Measurements from ENCODE around the gene SPAST. TPM values are rescaled to one million over a fixed set of nuclear protein-coding genes. Genes with fewer than 3 reads are reported as not detected.
A peak's percentile ranks its signal among the peaks of the same experiment; 100 is the strongest.

Gene SPAST
- total and polyA plus RNA-seq, 9 of the 15 experiments (the other 6 are each of a cell fraction or from before 2014, with no cell fraction given), result 7.4 to 37.0 (median 19.0) TPM

DNA sequence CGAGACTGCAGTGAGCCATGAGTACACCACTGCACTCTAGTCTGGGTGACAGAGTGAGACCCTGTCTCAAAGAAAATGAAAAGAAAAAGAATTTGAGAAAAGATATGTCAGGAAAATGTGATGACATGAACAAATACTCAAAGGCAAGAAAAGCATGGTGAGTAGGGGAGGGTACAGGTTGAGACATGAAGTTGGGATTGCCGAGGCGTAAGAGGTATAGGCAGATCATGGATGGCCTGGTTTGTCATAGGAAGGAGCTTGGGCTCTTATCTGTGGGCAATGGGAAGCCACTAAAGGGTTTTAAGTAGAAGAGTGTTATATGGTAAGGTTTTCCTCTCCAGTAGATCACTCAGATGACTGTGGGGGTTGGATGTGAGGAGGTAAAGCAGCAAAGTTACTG lies 32.3 kb downstream of the SPAST start:
- H3K4me3 ChIP-seq, result no peak overlapping the region
- no peak for ATAC-seq
- H3K4me1 ChIP-seq (replicated peaks in 1 of 2; ENCODE audit: control insufficient read depth in 2 of 2, insufficient read depth in 2 of 2, low read length in 2 of 2), result no peaks in the 10 kb centered on the region
- in situ Hi-C loops (cut with MboI) (no loop called here), intact Hi-C loops (cut with micrococcal nuclease) (no loop called here)
- no peaks in the 10 kb centered on the region for H4K20me1 ChIP-seq (replicated peaks; ENCODE audit: control insufficient read depth, insufficient read depth, low read length)
- ChIA-PET POLR2A (interaction anchor here (1.1 kb wide), 2 partner anchors 9 kb away, joined by 3 read pairs; no protein-coding TSS in a partner anchor), CTCF (ENCODE audit: low intra/inter-chr PET ratio) (no interaction called here)
- H3K27ac ChIP-seq (ENCODE audit: extremely low read depth, low read depth, low read length), result no peak overlapping the region
- no peak overlapping the region for H2AFZ ChIP-seq (ENCODE audit: low read depth, low read length)
- TF ChIP-seq RBFOX2 (IDR thresholded peaks at IDR 0.05; ENCODE audit: low read depth, low read length) (no peak), ZNF316 (IDR thresholded peaks at IDR 0.05) (peak; percentile 33), ZBTB8A (IDR thresholded peaks at IDR 0.05; ENCODE audit: partially characterized antibody) (no peak), TAF1 (IDR thresholded peaks at IDR 0.05; ENCODE audit: control insufficient read depth, extremely low read depth, insufficient read depth, low read length, severe bottlenecking) (no peak), CTBP1 (IDR thresholded peaks at IDR 0.05; ENCODE audit: borderline replicate concordance) (no peak)
- TF ChIP-seq, protein P1, sequence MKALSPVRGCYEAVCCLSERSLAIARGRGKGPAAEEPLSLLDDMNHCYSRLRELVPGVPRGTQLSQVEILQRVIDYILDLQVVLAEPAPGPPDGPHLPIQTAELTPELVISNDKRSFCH (CRISPR knock-in tag; IDR thresholded peaks at IDR 0.05), result no peak
- TF ChIP-seq, protein P1 (tag; IDR thresholded peaks at IDR 0.05), result no peak
- H3K9ac ChIP-seq (ENCODE audit: insufficient read depth in 1 of 2, low read depth in 2 of 2, low read length in 2 of 2), result no peak overlapping the region
- H3K9me1 ChIP-seq (ENCODE audit: control insufficient read depth, insufficient read depth, low read length), result no peaks in the 10 kb centered on the region
- BruUV-seq (replicated peaks), result no TSS peak
- H3K79me2 ChIP-seq (ENCODE audit: control insufficient read depth, insufficient read depth, low read length), result no peaks in the 10 kb centered on the region
- no peak for DNase-seq (ENCODE audit: extremely low read depth in 1 of 4, low spot score in 3 of 4)
- H3K27me3 ChIP-seq (ENCODE audit: control insufficient read depth in 2 of 2, insufficient read depth in 2 of 2, low read length in 2 of 2), result no peaks in the 10 kb centered on the region
- no peak for FAIRE-seq
- H3K4me2 ChIP-seq (ENCODE audit: insufficient read depth, low read length), result no peak overlapping the region
- H3K36me3 ChIP-seq (ENCODE audit: control insufficient read depth, insufficient read depth, low read length), result peaks cover 6% of the 10 kb centered on the region; the same call in 2 of the 3 replicates
- H3K9me3 ChIP-seq (replicated peaks; ENCODE audit: control insufficient read depth, insufficient read depth, low read depth, low read length), result no peaks in the 10 kb centered on the region
- WGBS (ENCODE audit: insufficient coverage, low coverage, missing lambda C conversion rate), result 91% methylated on average over 3 of the region's 3 CpGs

Measured in K562 (cell line).